Dermis microvascular lymphatic vessel endothelial cell (primary cell): ENCODE measurements around the gene PI4KA. TPM values are rescaled to one million over a fixed set of nuclear protein-coding genes. Genes with fewer than 3 reads are reported as not detected.
"Not testable (repeated sequence)": the region's sequence is repeated elsewhere in the genome, so short reads cannot be mapped to it uniquely, and the experiment has no call there.

ENCODE experiments used
- DNase-seq, 2 donors: peaks; one replicate each; pipeline versions ENCODE4 v3.0.0 to v3.0.0-alpha.2; 2010; ENCODE audit warnings: low read depth in 2 of 2
- total RNA-seq: library from RNA; depleted of rRNA; stranded (reverse); fragments of >200 nt; gene quantifications from 2 replicates; pipeline ENCODE4 v1.2.1, GENCODE V29; 2014

Gene PI4KA
- 19.8 and 29.0 TPM in 2 replicates for total RNA-seq

DNA sequence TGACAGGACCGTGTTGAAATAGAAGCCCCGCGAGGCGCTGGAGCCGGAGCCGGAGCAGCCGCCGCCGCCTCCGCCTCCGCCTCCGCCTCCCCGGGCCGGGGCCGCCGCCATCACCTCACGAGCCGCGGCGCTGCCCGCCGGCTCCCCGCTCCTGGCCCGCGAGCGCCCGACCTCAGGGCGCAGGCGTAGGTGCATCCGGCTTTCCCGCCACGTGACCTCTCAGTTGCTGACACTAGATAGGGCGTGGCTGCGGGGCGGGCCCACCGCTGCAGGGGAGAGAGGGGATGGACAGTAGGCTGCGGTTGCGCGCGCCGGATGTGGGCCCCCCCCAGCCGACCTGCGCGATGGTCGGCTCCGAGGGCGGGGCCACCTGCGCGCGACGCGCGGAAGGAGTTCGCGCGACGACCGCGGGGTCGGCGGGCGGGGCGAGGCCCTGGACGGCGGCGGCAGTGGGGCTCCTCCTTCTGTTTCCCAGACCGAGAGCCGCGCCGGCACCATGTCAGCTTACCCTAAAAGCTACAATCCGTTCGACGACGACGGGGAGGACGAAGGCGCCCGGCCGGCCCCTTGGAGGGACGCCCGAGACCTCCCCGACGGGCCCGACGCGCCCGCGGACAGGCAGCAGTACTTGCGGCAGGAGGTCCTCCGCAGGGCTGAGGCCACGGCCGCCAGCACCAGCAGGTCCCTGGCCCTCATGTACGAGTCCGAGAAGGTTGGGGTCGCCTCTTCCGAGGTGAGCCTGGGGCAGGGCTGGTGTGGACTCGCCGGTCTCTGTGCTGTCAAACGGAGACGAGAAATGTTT is at the start of gene PI4KA, which contains the start of gene SNAP29:
TSS of gene PI4KA (minus strand) at position 197 of the 802 bp plus-strand sequence. CDS start at position 111, 86 bp downstream.
TSS of gene SNAP29 (plus strand) at position 393 of the 802 bp plus-strand sequence. CDS start at position 497, 104 bp downstream.
- peak; percentile 95 to 99 for DNase-seq

DNA sequence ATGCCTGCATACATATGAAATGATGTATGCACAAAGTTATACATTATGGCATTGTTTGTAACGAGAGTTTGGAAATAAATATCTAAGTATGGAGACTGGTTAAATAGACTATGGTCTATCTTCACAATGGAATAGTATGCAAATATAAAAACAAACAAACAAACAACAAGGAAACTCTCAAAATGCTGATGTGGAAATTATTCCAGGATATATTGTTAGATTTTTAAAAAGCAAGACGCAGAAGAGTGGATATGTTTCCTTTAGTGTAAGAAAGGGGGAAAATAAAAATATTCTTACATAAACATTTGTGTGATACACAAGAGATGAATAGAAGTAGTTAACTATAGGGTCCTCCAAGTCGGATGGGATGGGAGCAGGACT is 47.8 kb upstream of the PI4KA start:
- no peak for DNase-seq

DNA sequence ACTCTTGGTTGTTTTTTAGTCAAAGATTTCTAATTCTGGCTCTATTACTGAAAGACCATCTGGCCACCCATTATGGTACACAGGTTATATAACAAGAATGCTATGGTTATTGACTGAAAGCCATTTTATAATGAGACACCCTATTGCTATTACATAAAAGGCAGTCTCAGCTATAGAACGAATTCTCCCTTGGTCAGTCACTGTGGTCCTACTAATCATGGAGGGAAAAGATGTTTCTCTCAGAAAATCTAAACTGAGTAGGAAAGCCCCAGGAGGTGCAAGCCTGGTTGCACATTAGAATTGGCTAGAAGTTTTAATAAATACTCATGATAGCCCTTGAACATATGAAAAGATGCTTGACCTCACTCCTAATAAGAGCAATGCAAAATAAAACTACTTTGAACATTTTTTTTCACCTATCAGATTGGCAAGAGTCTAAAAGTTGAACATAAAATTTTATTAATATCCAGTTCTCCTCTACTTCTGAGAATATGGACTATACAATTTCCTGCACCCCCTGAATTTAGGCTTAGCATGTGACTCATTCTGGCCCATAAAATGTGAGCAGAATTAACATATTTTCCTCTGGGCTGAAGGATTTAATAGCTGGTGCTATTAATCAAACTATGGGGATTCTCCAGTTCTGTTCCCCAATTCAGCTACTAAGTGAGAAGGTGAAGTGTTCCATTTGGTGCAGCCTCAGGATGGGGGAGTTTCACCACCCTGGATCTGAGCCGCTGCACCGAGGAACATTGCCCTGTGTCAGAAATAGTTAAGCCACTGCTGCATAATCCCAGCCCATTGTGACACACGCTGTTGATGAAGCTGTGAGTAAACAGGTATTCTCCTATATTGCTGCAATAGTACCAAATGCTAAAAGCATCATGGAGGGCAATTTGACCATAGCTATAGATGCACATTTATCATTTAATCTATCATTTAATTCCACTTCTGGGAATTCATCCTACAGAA is 47.1 kb upstream of the PI4KA start:
- no peak for DNase-seq

DNA sequence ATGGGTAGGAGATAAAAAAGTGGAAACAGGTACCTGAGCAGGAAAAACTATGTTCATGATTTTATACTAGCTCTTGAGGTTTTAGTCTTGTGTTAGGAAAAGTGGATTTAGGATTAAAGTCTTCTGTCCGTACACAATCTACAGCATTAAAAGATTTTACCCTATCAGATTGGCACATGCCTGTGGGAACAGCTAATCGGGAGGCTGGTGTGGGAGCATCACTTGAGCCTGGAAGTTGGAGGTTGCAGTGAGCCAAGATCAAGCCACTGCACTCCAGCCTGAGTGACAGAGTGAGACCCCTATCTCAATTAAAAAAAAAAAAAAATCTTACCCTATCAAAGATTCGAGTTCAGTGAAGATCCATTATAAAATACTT is 46.4 kb upstream of the PI4KA start:
- no peak for DNase-seq

DNA sequence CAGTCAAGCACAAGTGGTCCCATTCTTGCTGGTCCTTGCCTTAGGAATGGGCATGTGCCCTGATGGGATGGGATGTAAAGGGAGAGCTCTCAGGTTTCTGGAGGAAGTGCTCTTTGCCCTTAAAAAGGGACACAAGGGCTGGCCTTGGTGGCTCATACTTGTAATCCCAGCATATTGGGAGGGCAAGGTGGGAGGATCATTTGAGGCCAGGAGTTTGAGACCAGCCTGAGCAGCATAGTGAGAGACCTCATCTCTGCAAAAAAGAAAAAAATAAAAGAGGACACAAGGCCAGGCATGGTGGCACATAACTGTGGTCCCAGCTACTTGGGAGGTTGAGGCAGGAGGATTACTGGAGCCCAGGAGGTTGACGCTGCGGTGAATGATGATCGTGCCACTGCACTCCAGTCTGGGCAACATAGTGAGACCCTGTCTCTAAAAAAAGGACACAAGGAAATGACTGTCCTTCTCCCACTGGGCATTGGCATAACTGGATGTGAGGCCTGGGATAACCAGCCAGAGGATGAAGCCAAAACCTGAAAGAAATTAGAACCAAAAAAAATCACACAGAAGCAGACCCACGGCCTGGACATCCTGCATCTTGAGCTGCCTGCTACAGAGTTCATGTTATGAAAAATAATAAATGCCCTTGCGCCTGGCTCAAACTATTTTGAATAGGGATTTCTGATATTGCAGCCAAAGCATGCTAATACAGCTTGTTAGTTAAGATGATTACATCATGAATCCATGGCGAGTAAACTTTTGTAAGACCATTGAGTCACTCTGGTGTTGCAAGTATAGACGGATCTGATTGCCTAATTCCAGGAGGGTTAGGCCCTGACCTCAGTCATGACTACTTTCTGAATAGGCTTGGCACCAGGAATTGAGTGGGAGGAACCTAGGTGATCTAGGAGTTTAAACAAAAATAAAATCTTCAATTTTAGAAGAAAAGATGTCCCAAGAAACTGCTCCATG is 45.7 kb upstream of the PI4KA start:
- no peak for DNase-seq

DNA sequence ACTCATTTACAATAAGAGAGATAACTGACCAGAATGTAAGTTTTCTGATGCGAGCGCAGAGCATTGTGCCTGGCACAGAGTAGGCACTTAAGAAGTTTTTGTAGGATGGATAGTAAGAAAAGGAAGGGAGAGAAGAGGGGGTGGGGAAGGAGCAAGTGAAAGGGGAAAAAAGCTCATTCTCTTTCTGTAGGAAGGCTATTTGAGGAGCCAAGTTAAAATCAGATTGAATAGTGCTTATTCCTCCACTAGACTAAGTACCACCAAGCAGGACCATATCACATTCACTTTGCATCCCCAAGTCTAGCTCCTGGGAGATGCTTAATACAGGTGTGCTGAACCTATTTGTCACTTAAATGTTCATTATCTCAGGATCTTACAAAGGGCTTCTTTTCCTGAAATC is 44.5 kb upstream of the PI4KA start:
- no peak for DNase-seq

DNA sequence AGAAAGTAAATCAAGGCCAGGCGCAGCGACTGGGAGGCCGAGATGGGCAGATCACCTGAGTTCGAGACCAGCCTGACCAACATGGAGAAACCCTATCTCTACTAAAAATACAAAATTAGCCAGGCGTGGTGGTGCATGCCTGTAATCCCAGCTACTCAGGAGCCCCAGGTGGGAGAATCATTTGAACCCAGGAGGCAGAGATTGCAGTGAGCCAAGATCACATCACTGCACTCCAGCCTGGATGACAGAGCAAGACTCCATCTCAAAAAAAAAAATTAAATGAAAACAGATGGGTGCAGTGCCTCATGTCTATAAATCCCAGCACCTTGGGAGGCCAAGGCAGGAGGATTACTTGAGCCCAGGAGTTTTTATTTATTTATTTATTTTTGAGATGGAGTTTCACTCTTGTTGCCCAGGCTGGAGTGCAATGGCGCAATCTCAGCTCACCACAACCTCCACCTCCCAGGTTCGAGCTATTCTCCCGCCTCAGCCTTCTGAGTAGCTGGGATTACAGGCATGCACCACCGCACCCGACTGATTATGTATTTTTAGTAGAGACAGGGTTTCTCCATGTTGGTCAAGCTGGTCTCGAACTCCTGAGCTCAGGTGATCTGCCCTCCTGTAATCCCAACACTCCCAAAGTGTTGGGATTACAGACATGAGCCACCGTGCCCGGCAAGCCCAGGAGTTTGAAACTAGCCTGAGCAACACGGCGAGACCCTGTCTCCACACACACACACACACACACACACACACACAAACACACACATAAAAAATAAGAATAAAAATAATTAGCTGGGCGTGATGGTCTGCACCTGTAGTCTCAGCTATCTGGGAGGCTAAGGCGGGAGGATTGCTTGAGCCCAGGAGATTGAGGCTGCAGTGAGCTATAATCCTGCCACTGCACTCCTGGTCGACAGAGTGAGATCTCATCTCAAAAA is 42.8 kb upstream of the PI4KA start:
- not testable (repeated sequence) for DNase-seq

DNA sequence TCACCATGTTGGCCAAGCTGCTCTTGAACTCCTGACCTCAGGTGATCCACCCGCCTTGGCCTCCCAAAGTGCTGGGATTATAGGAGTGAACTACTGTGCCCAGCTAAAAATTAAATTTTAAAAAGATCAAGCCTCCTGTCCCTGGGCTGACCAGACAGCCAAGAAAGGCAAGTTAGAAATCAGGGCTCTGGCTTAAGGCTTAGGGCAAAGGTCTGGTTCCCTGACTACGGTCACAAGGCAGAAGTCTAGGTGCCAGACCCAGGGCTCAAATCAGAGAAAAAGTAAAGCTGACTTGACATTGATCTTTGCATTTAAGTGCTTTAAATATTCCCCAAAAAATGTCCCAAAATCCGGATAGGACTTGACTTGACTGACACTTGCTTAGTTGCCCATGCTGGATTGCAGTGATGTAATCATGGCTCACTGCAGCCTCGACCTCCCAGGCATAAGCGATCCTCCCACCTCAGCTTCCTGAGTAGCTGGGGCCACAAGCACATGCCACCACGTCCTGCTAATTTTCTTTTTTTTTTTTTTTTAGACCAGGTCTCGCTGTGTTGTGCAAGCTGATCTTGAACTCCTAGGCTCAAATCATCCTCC is 41.3 kb upstream of the PI4KA start:
- no peak for DNase-seq

DNA sequence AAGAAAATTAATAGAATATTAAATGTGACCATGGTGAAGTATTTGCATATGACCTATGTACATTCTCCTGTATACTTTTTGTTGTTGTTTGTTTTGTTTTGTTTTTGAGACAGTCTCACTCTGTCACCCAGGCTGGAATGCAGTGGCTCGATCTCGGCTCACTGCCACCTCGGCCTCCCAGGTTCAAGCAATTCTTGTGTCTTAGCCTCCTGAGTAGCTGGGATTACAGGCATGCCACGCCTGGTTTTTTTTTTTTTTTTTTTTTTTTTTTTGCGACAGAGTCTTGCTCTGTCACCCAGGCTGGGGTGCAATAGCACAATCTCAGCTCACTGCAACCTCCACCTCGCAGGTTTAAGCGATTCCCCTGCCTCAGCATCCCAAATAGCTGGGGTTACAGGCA is 39.1 kb upstream of the PI4KA start:
- DNase-seq, result not testable (repeated sequence)

DNA sequence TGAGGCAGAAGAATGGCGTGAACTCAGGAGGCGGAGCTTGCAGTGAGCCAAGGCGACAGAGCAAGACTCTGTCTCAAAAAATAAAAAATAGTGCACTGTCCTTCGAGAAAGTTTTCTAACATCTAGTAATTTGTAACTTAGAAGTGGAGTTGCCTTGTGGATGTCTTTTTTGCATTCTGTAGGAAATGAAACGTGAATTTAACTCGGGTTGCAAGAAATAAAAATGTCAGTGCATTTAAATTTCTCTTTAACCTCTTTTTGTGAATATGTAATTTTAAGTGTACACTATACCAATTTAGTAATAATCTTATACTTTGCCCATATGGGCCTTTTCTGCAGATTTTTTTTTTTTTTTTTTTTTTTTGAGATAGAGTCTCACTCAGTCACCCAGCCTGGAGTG is 32.4 kb upstream of the PI4KA start:
- no peak for DNase-seq

DNA sequence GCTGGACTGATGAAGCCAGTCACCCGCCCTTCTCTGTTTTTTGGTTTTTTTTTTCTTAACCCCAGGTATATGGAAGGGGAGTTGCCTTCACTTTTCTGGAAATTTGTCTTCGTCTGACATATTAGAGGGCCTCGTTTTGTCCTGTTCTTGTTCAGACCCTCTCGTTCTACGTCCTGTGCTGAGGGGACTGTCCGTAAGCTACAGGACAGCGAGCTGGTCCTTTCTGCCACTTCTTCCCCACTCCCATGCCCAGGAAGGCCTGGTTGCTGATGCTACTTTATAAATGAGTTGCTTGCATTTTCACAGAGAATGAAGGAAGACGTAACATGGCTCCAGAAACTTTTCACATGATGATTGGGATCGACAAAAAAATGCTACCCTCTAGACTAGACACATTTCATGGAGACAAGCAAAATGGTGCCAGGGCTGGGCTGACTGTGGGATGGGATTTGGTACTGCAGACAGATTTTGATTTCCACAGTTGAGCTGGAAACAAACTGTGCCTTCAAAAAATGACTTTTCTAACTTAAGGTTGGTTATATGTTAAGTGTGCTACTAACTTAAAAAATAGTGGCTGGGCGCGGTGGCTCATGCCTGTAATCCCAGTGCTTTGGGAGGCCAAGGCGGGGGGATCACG is 31.4 kb upstream of the PI4KA start:
- no peak for DNase-seq

DNA sequence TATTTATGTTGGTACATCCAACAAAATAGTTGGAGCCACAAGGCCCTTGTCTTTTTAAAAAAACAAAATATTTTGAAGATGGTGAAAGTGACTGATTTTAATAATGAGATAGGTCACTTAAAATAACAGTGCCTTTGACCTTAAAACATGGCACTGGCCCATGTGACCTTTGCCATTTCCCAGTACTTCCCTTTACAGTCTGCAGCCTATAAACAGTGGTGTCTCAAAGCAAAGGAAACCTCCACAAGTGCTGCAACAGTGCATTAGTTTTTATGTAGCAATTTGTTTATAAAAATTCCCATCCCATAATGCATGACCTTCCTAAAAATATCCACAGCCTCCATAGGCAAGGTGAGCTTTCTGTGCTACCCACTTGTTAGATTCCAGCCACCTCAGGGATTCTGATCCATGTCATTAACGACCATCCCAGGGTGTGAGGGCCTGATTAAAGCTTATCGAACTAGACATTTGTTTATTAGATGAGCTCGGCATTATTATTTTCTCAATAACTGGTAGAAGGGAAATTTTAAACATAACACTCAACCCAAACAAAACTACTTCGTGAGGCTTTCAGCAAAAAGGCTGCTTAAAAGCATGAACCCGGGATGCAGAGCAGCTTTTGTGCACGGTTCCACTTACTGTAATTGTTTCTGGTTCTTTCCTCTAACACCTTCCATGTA is 30.6 kb upstream of the PI4KA start:
- DNase-seq, result no peak

DNA sequence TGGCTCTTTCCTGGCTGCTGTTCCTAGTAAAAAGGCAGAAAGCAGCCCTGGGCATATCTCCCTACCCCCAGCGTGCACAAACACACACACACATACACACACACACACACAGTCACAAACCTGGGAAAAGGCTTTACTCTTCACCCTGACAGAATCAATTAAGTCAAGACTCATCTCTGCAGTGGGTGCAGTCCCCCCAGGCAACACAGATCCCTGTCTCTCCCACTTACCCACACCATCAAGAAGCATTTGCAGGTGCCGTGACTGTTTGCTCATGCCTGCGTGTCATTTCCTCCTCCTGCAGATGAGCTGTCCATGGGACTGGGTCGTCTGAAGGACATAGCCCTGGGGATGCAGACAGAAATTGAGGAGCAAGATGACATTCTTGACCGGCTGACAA is 28.8 kb upstream of the PI4KA start:
- DNase-seq, result no peak

DNA sequence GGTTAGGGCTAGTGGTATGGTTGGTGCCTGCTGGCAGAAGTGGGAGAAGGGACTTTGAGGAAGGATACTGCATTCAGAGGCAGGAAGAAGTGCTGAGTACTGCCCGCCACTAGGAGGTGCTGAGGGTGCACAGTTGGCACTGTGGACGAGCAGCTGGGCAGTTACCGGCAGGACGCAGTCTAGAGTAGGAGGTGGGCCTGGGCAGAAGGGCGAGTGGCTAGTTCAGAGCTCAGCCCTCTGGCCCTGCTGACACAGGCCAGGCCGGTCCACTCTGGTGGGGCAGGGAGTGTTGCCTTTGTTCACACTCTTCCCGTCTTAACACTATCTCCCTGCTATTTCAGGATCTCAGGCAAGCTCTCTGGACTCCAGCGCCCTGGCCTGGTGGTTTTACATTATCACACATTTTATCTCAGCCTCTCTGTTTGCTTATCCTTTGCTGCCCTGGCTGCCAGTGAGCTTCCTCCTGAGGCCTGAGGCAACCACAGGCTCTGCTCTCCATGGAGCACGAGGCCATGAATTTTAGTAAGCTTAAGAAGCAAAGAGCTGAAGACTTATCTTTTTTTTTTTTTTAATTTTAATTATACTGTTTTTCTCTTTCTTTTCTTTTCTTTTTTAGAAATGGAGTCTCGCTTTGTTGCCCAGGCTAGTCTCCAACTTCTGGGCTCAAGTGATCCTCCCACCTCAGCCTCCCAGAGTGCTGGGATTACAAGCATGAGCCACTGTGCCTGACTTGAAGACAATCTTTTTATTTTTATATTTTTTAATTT is 27.1 kb upstream of the PI4KA start:
- peak; percentile 59 to 83 for DNase-seq

DNA sequence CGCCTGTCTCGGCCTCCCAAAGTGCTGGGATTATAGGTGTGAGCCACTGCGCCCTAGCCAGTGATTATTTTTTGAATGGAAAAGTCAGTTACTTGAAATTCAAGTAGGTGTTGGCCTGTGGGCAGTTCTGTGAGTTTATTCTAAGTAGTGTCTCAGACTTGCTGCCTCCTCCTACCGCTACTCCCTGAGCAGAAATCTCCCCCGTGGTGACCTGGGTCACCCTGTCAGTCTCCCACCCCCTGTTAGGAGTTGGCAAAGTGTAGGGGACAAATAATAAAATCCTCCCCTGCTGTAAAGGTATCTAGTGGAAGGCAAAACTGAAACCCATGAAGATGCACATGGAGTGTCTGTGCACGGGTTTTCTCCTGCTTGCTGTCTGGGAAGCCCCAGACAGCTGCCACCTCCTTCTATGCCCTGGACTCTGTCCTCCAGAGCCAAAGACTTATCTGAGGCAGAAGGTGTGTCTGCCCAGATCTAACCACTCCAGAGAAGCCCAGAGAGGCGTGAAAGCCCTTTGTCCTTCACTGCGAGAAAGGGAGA is 26.5 kb upstream of the PI4KA start:
- DNase-seq, result no peak

DNA sequence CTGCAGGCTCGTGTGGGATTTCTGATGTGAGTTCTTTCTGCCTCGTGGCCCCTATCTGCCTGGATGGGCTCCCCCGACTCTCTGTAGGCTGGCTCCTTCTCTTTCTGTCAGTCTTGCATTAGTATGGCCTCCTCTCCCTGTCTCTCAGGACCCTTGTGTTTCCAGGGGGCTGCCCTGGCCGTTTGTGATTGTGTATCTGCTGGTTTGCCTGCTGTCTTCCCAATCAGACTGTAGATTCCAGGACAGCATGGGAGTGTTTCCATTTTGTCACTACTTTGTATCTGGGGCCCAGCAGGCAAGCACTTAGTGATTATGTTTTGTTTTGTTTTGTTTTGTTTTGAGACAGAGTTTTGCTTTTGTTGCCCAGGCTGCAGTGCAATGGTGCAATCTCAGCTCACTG is 25.8 kb upstream of the PI4KA start:
- DNase-seq, result no peak

DNA sequence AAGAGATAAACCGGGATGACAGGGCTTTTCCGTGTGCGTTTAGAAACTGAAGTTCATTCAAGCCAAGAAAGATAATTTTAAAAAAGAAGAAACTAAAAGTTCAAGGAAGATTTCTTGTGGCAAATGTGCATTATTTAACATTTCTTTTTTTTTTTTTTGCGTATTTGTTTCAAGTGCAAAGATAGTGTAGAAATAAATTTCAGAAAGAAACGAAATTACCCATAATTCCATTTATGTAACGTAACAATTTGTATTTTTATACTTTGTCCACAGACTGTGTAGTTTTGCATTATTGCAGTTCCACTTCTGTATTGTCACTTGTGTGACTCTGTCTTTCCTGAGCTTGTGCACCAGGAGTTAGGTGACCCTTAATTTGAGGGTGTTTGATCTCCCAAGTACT is 24.2 kb upstream of the PI4KA start:
- DNase-seq, result no peak
